Measurements from ENCODE around the gene SEC14L3. TPM values are rescaled to one million over a fixed set of nuclear protein-coding genes. Genes with fewer than 3 reads are reported as not detected.

Gene SEC14L3
- total and polyA plus RNA-seq, 10 of the 15 experiments (the other 5 are each of a cell fraction or from before 2014, with no cell fraction given) = 0.03 TPM; not detected in 9

GRCh38 chr22:30423959-30424533 is 47.8 kb downstream of the SEC14L3 start:
- DNase-seq (ENCODE audit: low read depth, low spot score) = peak; percentile 99
- no peaks in the 10 kb centered on the region; the same call in 2 of the 3 replicates for H3K9me3 ChIP-seq (replicated peaks; ENCODE audit: control insufficient read depth, insufficient read depth, low read length)
- H3K4me2 ChIP-seq (ENCODE audit: control insufficient read depth, insufficient read depth) = peak overlapping the region; percentile 99
- CTCF ChIA-PET = interaction anchor here (0.6 to 7.5 kb wide), 21 partner anchors 9 to 316 kb away, joined by 3 to 172 read pairs (median 4); partner anchors contain the start of genes CASTOR1, CCDC157, RNF215 and SEC14L2
- H4K20me1 ChIP-seq (ENCODE audit: control insufficient read depth, insufficient read depth) = no peaks in the 10 kb centered on the region
- H3K79me2 ChIP-seq (ENCODE audit: control insufficient read depth, insufficient read depth, low read length) = peaks cover 45% of the 10 kb centered on the region
- RAD21 ChIA-PET (ENCODE audit: unreplicated experiment) = interaction anchor here (0.7 to 7.3 kb wide), 15 partner anchors 10 to 331 kb away, joined by 3 to 137 read pairs (median 4); partner anchors contain the start of genes CASTOR1, CCDC157, RNF215 and SEC14L2
- intact Hi-C loops (cut with micrococcal nuclease; ENCODE audit: unreplicated experiment) (loop anchor here (1.0 kb wide), 1 partner anchor 33 kb away; no protein-coding TSS in a partner anchor), in situ Hi-C loops (cut with MboI) (no loop called here)
- BruUV-seq (replicated peaks) = no TSS peak
- peak overlapping the region; percentile 86 for H3K4me3 ChIP-seq
- SMC1A ChIA-PET (ENCODE audit: uncharacterized antibody, unreplicated experiment) = interaction anchor here (0.6 to 6.0 kb wide), 20 partner anchors 10 to 183 kb away, joined by 3 to 69 read pairs (median 5); partner anchors contain the start of genes CASTOR1, RNF215, SEC14L2 and TCN2
- peak; percentile 88 for ATAC-seq
- peaks cover 3 to 19% of the 10 kb centered on the region in 2 experiments; a peak in 3 of 4 replicates for H3K36me3 ChIP-seq (ENCODE audit: control insufficient read depth in 2 of 2, insufficient read depth in 2 of 2, low read length in 1 of 2)
- POLR2A ChIA-PET = interaction anchor here (0.6 to 6.4 kb wide), 26 partner anchors 9 to 1369 kb away, joined by 3 to 60 read pairs (median 4); partner anchors contain the start of genes MTMR3, PIK3IP1, RNF215 and SEC14L2
- peaks cover 22% of the 10 kb centered on the region for H3K4me1 ChIP-seq (ENCODE audit: control insufficient read depth, insufficient read depth, low read length)
- FAIRE-seq = peak; percentile 91
- under 1% methylated on average over 31 of the region's 31 CpGs for WGBS (ENCODE audit: insufficient coverage, insufficient replicate concordance, low lambda C conversion rate, missing lambda C conversion rate)
- H3K27me3 ChIP-seq (replicated peaks in 1 of 2; ENCODE audit: control insufficient read depth in 2 of 2, insufficient read depth in 2 of 2, low read length in 1 of 2) = no peaks in the 10 kb centered on the region
- H3K27ac ChIP-seq (ENCODE audit: control insufficient read depth, insufficient read depth) = peak overlapping the region; percentile 91
- peak overlapping the region; percentile 67 for H2AFZ ChIP-seq (ENCODE audit: control insufficient read depth, low read depth, low read length)
- H3K9ac ChIP-seq (ENCODE audit: control insufficient read depth, insufficient read depth, low read length) = peak overlapping the region; percentile 87
- TF ChIP-seq ATF2 (IDR thresholded peaks at IDR 0.05; ENCODE audit: low read length) = no peak
- no peak for TF ChIP-seq BCLAF1 (IDR thresholded peaks at IDR 0.05)
- TF ChIP-seq CHD4 (IDR thresholded peaks at IDR 0.05) = no peak
- TF ChIP-seq GATAD2B (conservative IDR thresholded peaks at IDR 0.05; ENCODE audit: low read depth) = peak; percentile 47
- peak; percentile 50 for TF ChIP-seq E4F1 (IDR thresholded peaks at IDR 0.05; ENCODE audit: borderline replicate concordance, partially characterized antibody)
- peak; percentile 84 for TF ChIP-seq USF2 (IDR thresholded peaks at IDR 0.05; ENCODE audit: borderline replicate concordance, low read depth, low read length)
- TF ChIP-seq CREB1 (IDR thresholded peaks at IDR 0.05; ENCODE audit: low read depth) = peak; percentile 96
- peak; percentile 76 for TF ChIP-seq SIX5 (IDR thresholded peaks at IDR 0.05; ENCODE audit: low read depth, low read length, severe bottlenecking)
- peak; percentile 87 for TF ChIP-seq IKZF1 (conservative IDR thresholded peaks at IDR 0.05)
- peak; percentile 9 for TF ChIP-seq FOS (IDR thresholded peaks at IDR 0.05; ENCODE audit: borderline replicate concordance, extremely low read depth, insufficient read length)
- no peak for TF ChIP-seq ZNF384 (IDR thresholded peaks at IDR 0.05; ENCODE audit: borderline replicate concordance, low read depth, low read length)
- TF ChIP-seq NR2C1 (IDR thresholded peaks at IDR 0.05) = peak; percentile 75
- peak; percentile 24; the same call in 1 of the 2 replicates for TF ChIP-seq SMAD5 (IDR thresholded peaks at IDR 0.05; ENCODE audit: low read depth)
- TF ChIP-seq RB1 (IDR thresholded peaks at IDR 0.05; ENCODE audit: borderline replicate concordance) = 0 out of 2 replicates have a peak, but pooled peaks have one; percentile 50
- 0 out of 2 replicates have a peak, but pooled peaks have one; percentile 45 for TF ChIP-seq JUND (IDR thresholded peaks at IDR 0.05; ENCODE audit: low read depth, low read length)

Measured in GM12878 (cell line).